Panc1 (cell line): ENCODE measurements around the gene ANO2. TPM values are rescaled to one million over a fixed set of nuclear protein-coding genes. Genes with fewer than 3 reads are reported as not detected.

Experiments used
- ATAC-seq: fragments of 200-7000 bp; cut with Tn5 transposase; 2 replicates; pipeline ENCODE4 v1.9.1; 2020; ENCODE audit warnings: mild to moderate bottlenecking, moderate library complexity
- BruUV-seq: library from RNA; stranded (reverse); fragments of 400-500 nt; replicated peaks from 2 replicates; lab custom pipeline; 2021; lab: Mats Ljungman, UMichigan
- CTCF ChIA-PET: fragments of 300-600 bp; sonication (Branson Sonifier 250); formaldehyde crosslinking; loops from one replicate; lab custom pipeline; 2022; ENCODE audit warnings: antibody characterized with exemption; lab: Charles Lee
- POLR2A ChIA-PET: fragments of 300-600 bp; sonication (Branson Sonifier 250); formaldehyde crosslinking; loops from one replicate; lab custom pipeline; 2022; ENCODE audit warnings: antibody characterized with exemption; lab: Charles Lee
- DNase-seq: peaks from one replicate; pipeline ENCODE4 v3.0.0-alpha.2; 2010; ENCODE audit warnings: low read depth, low spot score
- H3K27ac ChIP-seq: 2 replicates; pipeline ENCODE4 v1.5.1; 2011; ENCODE audit warnings: mild to moderate bottlenecking, low read length, inconsistent platforms
- H3K27me3 ChIP-seq: fragments of 200-500 bp; sonication (Bioruptor generic); 2 replicates; pipeline ENCODE4 v1.6.0; 2014; ENCODE audit warnings: low read length, inconsistent platforms; ENCODE audit not compliant: control insufficient read depth, insufficient read depth
- H3K36me3 ChIP-seq: fragments of 200-500 bp; sonication (Bioruptor generic); 2 replicates; pipeline ENCODE4 v1.5.1; 2014; ENCODE audit warnings: inconsistent platforms, mild to moderate bottlenecking, low read length, moderate library complexity; ENCODE audit not compliant: control insufficient read depth, insufficient read depth
- H3K4me1 ChIP-seq: 2 replicates; pipeline ENCODE4 v1.5.1; 2011; ENCODE audit warnings: inconsistent platforms, mild to moderate bottlenecking, low read length, moderate library complexity; ENCODE audit not compliant: control insufficient read depth, insufficient read depth
- H3K4me3 ChIP-seq, 2 experiments: 2 replicates each; pipeline ENCODE4 v1.5.1; 2011 to 2012; ENCODE audit warnings: low read depth in 2 of 2, low read length in 2 of 2, mild to moderate bottlenecking in 2 of 2, inconsistent platforms in 1 of 2, moderate library complexity in 1 of 2
- H3K9me3 ChIP-seq: fragments of 200-500 bp; sonication (Bioruptor generic); 2 replicates; pipeline ENCODE4 v1.5.1; 2014; ENCODE audit warnings: low read depth, mild to moderate bottlenecking, inconsistent platforms, low read length, moderate library complexity; ENCODE audit not compliant: control insufficient read depth, insufficient read depth
- CTCF ChIP-seq: fragments of 450-650 bp; IDR thresholded peaks from 2 replicates; pipeline ENCODE4 v1.5.1; 2017; ENCODE audit warnings: mild to moderate bottlenecking
- POLR2AphosphoS5 ChIP-seq: IDR thresholded peaks from 2 replicates; pipeline ENCODE4 v1.6.1; 2012; ENCODE audit warnings: mild to moderate bottlenecking, low read depth, low read length, moderate library complexity
- REST ChIP-seq, 2 experiments: IDR thresholded peaks; 2 replicates each; pipeline ENCODE4 v1.6.1; 2011 to 2012; ENCODE audit warnings: low read depth in 2 of 2, control low read depth in 1 of 2, low read length in 1 of 2, mild to moderate bottlenecking in 1 of 2, moderate library complexity in 1 of 2; ENCODE audit not compliant: insufficient read depth in 1 of 2
- SIN3A ChIP-seq: IDR thresholded peaks from 2 replicates; pipeline ENCODE4 v1.6.1; 2012; ENCODE audit warnings: low read depth, mild to moderate bottlenecking, low read length, moderate library complexity, borderline replicate concordance; ENCODE audit not compliant: insufficient read depth
- TCF7L2 ChIP-seq: IDR thresholded peaks from 2 replicates; pipeline ENCODE4 v1.6.1; 2011; ENCODE audit warnings: mild to moderate bottlenecking, low read depth, low read length, inconsistent platforms
- in situ Hi-C: cut with HindIII; loops from 2 replicates; pipeline ENCODE4 v1.10.0; 2016; ENCODE audit warnings: low sequenced_read_pairs, low pct_unique_long_range_greater_than_20kb
- intact Hi-C: fragments of 100-400 bp; cut with micrococcal nuclease; formaldehyde crosslinking; loops from one replicate; pipeline ENCODE4 v1.10.0; 2022; ENCODE audit not compliant: unreplicated experiment
- total RNA-seq: library from RNA; stranded (reverse); gene quantifications from one replicate; pipeline ENCODE4 v1.2.1, GENCODE V29; 2021; ENCODE audit not compliant: unreplicated experiment

ANO2 gene
- total RNA-seq, 1 experiment from 2014 or later, result not detected

GRCh38 chr12:5809586-5809985, 135.5 kb downstream of the ANO2 start:
- Histone ChIP-seq H3K27ac (no peak overlapping the region), H3K4me1 (no peaks in the 10 kb centered on the region), H3K36me3 (no peaks in the 10 kb centered on the region), H3K27me3 (peaks cover 4% of the 10 kb centered on the region), H3K9me3 (no peaks in the 10 kb centered on the region), H3K4me3 (no peak overlapping the region)
- ATAC-seq (no peak), DNase-seq (no peak)
- ChIA-PET CTCF (no interaction called here), POLR2A (no interaction called here)
- in situ Hi-C loops (no loop called here), intact Hi-C loops (no loop called here)
- no peak for TF ChIP-seq TCF7L2
- no peak for TF ChIP-seq REST (IDR thresholded peaks at IDR 0.05; ENCODE audit: insufficient read depth in 1 of 2, low read depth in 2 of 2, low read length in 1 of 2)
- TF ChIP-seq POLR2AphosphoS5, result no peak
- no peak for TF ChIP-seq CTCF
- TF ChIP-seq SIN3A, result no peak
- no TSS peak for BruUV-seq

GRCh38 chr12:5808981-5809380, 136.1 kb downstream of the ANO2 start:
- CTCF ChIA-PET, result no interaction called here
- POLR2A ChIA-PET, result no interaction called here
- BruUV-seq, result no TSS peak
- no peak for DNase-seq
- no peaks in the 10 kb centered on the region for H3K4me1 ChIP-seq
- no peaks in the 10 kb centered on the region for H3K9me3 ChIP-seq
- in situ Hi-C loops (no loop called here), intact Hi-C loops (no loop called here)
- no peak overlapping the region for H3K27ac ChIP-seq
- H3K36me3 ChIP-seq, result no peaks in the 10 kb centered on the region
- no peak for ATAC-seq
- no peak for TF ChIP-seq CTCF
- TF ChIP-seq SIN3A, result no peak
- TF ChIP-seq REST (IDR thresholded peaks at IDR 0.05; ENCODE audit: insufficient read depth in 1 of 2, low read depth in 2 of 2, low read length in 1 of 2), result no peak
- no peak for TF ChIP-seq POLR2AphosphoS5
- TF ChIP-seq TCF7L2, result no peak
- H3K27me3 ChIP-seq, result peaks cover 4% of the 10 kb centered on the region
- H3K4me3 ChIP-seq, result no peak overlapping the region
